GM12891 (cell line): ENCODE results near the gene BPIFB6.

Source experiments
- POLR2AphosphoS5 ChIP-seq: IDR thresholded peaks from 2 replicates; pipeline ENCODE4 v1.6.1; 2011; ENCODE audit warnings: low read depth, low read length, control low read depth
- TAF1 ChIP-seq: IDR thresholded peaks from 2 replicates; pipeline ENCODE4 v1.6.1; 2011; ENCODE audit warnings: low read depth, low read length, control low read depth

- TF ChIP-seq TAF1 (no peak), POLR2AphosphoS5 (no peak)
Measured at GRCh38 chr20:33028875-33029274, 2.6 kb upstream of the BPIFB6 start.
